K562 (cell line): ENCODE measurements around the gene PUS3. TPM values are rescaled to one million over a fixed set of nuclear protein-coding genes. Genes with fewer than 3 reads are reported as not detected.

ENCODE experiments used
- BRF1 ChIP-seq: IDR thresholded peaks from 3 replicates; pipeline ENCODE4 v1.6.1; 2011; ENCODE audit warnings: borderline replicate concordance, mild to moderate bottlenecking; ENCODE audit not compliant: insufficient read length; ENCODE audit errors: extremely low read depth
- CTCFL ChIP-seq: IDR thresholded peaks from 2 replicates; pipeline ENCODE4 v1.6.1; 2011; ENCODE audit warnings: borderline replicate concordance, low read depth, mild to moderate bottlenecking, moderate library complexity, low read length; ENCODE audit not compliant: insufficient read depth, poor library complexity, severe bottlenecking
- ESRRB ChIP-seq: fragments of 250-450 bp; sonication (Bioruptor Pico); IDR thresholded peaks from 2 replicates; pipeline ENCODE4 v1.5.0; 2020; ENCODE audit warnings: mild to moderate bottlenecking, moderate library complexity, borderline replicate concordance
- KLF10 ChIP-seq: fragments of 250-450 bp; sonication (Bioruptor Pico); IDR thresholded peaks from 2 replicates; pipeline ENCODE4 v1.6.1; 2021; ENCODE audit warnings: matching md5 sums
- NR1H2 ChIP-seq: sonication (generic); formaldehyde crosslinking; IDR thresholded peaks from 2 replicates; pipeline ENCODE4 v1.4.0; 2020; ENCODE audit warnings: mild to moderate bottlenecking, missing genetic modification reagents
- RBM39 ChIP-seq: fragments of 200-400 bp; formaldehyde crosslinking; optimal IDR thresholded peaks from 2 replicates; pipeline ENCODE3; 2018; ENCODE audit warnings: low read depth, low read length
- REST ChIP-seq, 2 experiments: fragments of 450-650 bp; formaldehyde crosslinking in 1 of 2; IDR thresholded peaks; 2 replicates each; pipeline versions ENCODE4 v1.4.0 to v1.6.1; 2014 to 2020; ENCODE audit warnings: mild to moderate bottlenecking in 2 of 2, borderline replicate concordance in 1 of 2, low read depth in 1 of 2
- SMAD1 ChIP-seq: fragments of 150-350 bp; IDR thresholded peaks from 2 replicates; pipeline ENCODE4 v1.6.1; 2014; ENCODE audit warnings: low read length, low read depth; ENCODE audit not compliant: partially characterized antibody
- TAF7 ChIP-seq: fragments of 450-650 bp; IDR thresholded peaks from 2 replicates; pipeline ENCODE4 v1.6.1; 2016; ENCODE audit warnings: missing genetic modification characterization, missing compliant biosample characterization
- ZC3H8 ChIP-seq: fragments of 450-650 bp; IDR thresholded peaks from 2 replicates; pipeline ENCODE4 v1.6.1; 2017
- polyA plus RNA-seq, 8 experiments: library from polyadenylated mRNA; depleted of rRNA in 4 of 8; stranded (reverse) in 5 of 8; unstranded in 3 of 8; fragments of >200 nt; fragmentation: Nextera tagmentation in 2 of 8; fragmentation: Illumina TruSeq in 1 of 8; extraction: Ambion mirVana in 2 of 8; extraction: Trizol in 1 of 8; gene quantifications; 2 replicates each; pipeline versions ENCODE4 v1.2.1 to v1.2.3, GENCODE V29; 2011 to 2014; ENCODE audit warnings: inconsistent platforms in 1 of 8, missing spikeins in 1 of 8
- total RNA-seq, 7 experiments: library from RNA; depleted of rRNA in 6 of 7; stranded (reverse); fragments of >200 nt in 6 of 7; fragmentation: Illumina TruSeq in 2 of 7; extraction: Trizol in 2 of 7; gene quantifications; 2 replicates each; pipeline versions ENCODE4 v1.2.1 to v1.2.3, GENCODE V29; 2011 to 2021; ENCODE audit warnings: low replicate concordance in 1 of 7
- TF ChIP-seq, protein P1 (sequence below): sonication (generic); formaldehyde crosslinking; IDR thresholded peaks from 2 replicates; pipeline ENCODE4 v1.8.1; 2023; ENCODE audit warnings: missing genetic modification reagents, mild to moderate bottlenecking, borderline replicate concordance

Gene PUS3
- total and polyA plus RNA-seq, 9 of the 15 experiments (the other 6 are each of a cell fraction or from before 2014, with no cell fraction given) = 16.5 to 49.2 (median 35.9) TPM

- peak; percentile 96 for TF ChIP-seq REST (IDR thresholded peaks at IDR 0.05; ENCODE audit: borderline replicate concordance)
- TF ChIP-seq REST (CRISPR knock-in tag; IDR thresholded peaks at IDR 0.05; ENCODE audit: low read depth) = no peak
- TF ChIP-seq TAF7 (tag) = no peak
- TF ChIP-seq RBM39 = no peak
- no peak for TF ChIP-seq ESRRB
- no peak for TF ChIP-seq NR1H2
- no peak for TF ChIP-seq KLF10 (CRISPR knock-in tag)
- no peak for TF ChIP-seq BRF1
- TF ChIP-seq ZC3H8 = no peak
- TF ChIP-seq CTCFL = no peak
- TF ChIP-seq, protein P1, sequence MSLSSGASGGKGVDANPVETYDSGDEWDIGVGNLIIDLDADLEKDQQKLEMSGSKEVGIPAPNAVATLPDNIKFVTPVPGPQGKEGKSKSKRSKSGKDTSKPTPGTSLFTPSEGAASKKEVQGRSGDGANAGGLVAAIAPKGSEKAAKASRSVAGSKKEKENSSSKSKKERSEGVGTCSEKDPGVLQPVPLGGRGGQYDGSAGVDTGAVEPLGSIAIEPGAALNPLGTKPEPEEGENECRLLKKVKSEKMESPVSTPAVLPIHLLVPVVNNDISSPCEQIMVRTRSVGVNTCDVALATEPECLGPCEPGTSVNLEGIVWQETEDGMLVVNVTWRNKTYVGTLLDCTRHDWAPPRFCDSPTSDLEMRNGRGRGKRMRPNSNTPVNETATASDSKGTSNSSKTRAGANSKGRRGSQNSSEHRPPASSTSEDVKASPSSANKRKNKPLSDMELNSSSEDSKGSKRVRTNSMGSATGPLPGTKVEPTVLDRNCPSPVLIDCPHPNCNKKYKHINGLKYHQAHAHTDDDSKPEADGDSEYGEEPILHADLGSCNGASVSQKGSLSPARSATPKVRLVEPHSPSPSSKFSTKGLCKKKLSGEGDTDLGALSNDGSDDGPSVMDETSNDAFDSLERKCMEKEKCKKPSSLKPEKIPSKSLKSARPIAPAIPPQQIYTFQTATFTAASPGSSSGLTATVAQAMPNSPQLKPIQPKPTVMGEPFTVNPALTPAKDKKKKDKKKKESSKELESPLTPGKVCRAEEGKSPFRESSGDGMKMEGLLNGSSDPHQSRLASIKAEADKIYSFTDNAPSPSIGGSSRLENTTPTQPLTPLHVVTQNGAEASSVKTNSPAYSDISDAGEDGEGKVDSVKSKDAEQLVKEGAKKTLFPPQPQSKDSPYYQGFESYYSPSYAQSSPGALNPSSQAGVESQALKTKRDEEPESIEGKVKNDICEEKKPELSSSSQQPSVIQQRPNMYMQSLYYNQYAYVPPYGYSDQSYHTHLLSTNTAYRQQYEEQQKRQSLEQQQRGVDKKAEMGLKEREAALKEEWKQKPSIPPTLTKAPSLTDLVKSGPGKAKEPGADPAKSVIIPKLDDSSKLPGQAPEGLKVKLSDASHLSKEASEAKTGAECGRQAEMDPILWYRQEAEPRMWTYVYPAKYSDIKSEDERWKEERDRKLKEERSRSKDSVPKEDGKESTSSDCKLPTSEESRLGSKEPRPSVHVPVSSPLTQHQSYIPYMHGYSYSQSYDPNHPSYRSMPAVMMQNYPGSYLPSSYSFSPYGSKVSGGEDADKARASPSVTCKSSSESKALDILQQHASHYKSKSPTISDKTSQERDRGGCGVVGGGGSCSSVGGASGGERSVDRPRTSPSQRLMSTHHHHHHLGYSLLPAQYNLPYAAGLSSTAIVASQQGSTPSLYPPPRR (CRISPR knock-in tag) = no peak
- no peak for TF ChIP-seq SMAD1
Observed at GRCh38 chr11:125902927-125903710, at the start of gene PUS3 (continued).
